ENCODE data around the gene PCSK5. TPM values are rescaled to one million over a fixed set of nuclear protein-coding genes. Genes with fewer than 3 reads are reported as not detected.

PCSK5 gene
- total RNA-seq, 4 donors from 2014 or later: 6.5 to 24.3 (median 12.4) TPM

- no peak for TF ChIP-seq POLR2A (IDR thresholded peaks at IDR 0.05)
- TF ChIP-seq, protein P1, sequence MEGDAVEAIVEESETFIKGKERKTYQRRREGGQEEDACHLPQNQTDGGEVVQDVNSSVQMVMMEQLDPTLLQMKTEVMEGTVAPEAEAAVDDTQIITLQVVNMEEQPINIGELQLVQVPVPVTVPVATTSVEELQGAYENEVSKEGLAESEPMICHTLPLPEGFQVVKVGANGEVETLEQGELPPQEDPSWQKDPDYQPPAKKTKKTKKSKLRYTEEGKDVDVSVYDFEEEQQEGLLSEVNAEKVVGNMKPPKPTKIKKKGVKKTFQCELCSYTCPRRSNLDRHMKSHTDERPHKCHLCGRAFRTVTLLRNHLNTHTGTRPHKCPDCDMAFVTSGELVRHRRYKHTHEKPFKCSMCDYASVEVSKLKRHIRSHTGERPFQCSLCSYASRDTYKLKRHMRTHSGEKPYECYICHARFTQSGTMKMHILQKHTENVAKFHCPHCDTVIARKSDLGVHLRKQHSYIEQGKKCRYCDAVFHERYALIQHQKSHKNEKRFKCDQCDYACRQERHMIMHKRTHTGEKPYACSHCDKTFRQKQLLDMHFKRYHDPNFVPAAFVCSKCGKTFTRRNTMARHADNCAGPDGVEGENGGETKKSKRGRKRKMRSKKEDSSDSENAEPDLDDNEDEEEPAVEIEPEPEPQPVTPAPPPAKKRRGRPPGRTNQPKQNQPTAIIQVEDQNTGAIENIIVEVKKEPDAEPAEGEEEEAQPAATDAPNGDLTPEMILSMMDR (IDR thresholded peaks at IDR 0.05): no peak
- H3K9me3 ChIP-seq: no peaks in the 10 kb centered on the region
- intact Hi-C loops (cut with DNase I; ENCODE audit: low total_unique reads): no loop called here
- H3K4me3 ChIP-seq: no peak overlapping the region
- no peaks in the 10 kb centered on the region for H3K27me3 ChIP-seq
- no peak for DNase-seq
- no peak overlapping the region for H3K27ac ChIP-seq
- H3K4me1 ChIP-seq: peaks cover 0 to 7% of the 10 kb centered on the region in 2 donors
- H3K36me3 ChIP-seq: no peaks in the 10 kb centered on the region
Observed at GRCh38 chr9:76399856-76400255, 509.4 kb downstream of the PCSK5 start.

DNA sequence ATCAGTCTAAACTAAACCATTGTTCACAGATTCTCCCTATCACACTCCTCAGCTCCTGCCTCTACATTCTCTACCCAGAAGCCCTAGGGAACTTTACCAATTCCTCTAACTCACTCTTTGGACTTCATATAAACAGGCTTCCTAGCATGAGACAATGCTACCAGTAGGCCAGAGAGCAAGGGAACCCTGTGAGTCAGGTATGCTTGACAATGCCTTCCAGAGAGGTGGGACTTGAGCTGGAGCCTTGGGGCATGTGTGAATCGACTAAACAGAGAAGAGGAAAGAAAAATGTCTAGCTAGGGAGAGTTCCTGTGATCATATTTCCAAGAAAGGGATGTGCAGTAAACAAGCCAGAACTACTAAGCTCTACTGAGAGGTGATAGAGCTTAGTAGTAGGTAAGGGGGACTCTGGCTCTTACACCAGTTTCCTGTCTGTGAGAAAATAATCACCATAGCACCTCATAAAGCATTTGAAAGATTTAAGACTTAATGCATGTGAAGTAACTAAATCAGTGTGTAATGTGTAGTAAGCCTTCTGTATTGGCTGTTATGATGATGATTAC lies 510.1 kb downstream of the PCSK5 start:
- H3K36me3 ChIP-seq: no peaks in the 10 kb centered on the region
- H3K4me3 ChIP-seq: no peak overlapping the region
- DNase-seq: no peak
- peaks cover 0 to 1% of the 10 kb centered on the region in 2 donors for H3K4me1 ChIP-seq
- H3K27me3 ChIP-seq: no peaks in the 10 kb centered on the region
- intact Hi-C loops (cut with DNase I; ENCODE audit: low total_unique reads): no loop called here
- H3K27ac ChIP-seq: no peak overlapping the region
- no peak for TF ChIP-seq POLR2A (IDR thresholded peaks at IDR 0.05)
- TF ChIP-seq, protein P1 (IDR thresholded peaks at IDR 0.05): no peak
- no peaks in the 10 kb centered on the region for H3K9me3 ChIP-seq

GRCh38 chr9:76401176-76401575 lies 510.7 kb downstream of the PCSK5 start:
- H3K9me3 ChIP-seq: no peaks in the 10 kb centered on the region
- TF ChIP-seq, protein P1 (IDR thresholded peaks at IDR 0.05): no peak
- no peak for TF ChIP-seq POLR2A (IDR thresholded peaks at IDR 0.05)
- intact Hi-C loops (cut with DNase I; ENCODE audit: low total_unique reads): no loop called here

GRCh38 chr9:76401580-76402354 lies 511.3 kb downstream of the PCSK5 start:
- no peak for TF ChIP-seq POLR2A (IDR thresholded peaks at IDR 0.05)
- no peak overlapping the region for H3K4me3 ChIP-seq
- no peaks in the 10 kb centered on the region for H3K27me3 ChIP-seq
- intact Hi-C loops (cut with DNase I; ENCODE audit: low total_unique reads): no loop called here
- no peak for DNase-seq
- H3K27ac ChIP-seq: no peak overlapping the region
- no peaks in the 10 kb centered on the region for H3K4me1 ChIP-seq
- H3K36me3 ChIP-seq: no peaks in the 10 kb centered on the region
- H3K9me3 ChIP-seq: no peaks in the 10 kb centered on the region

More at GRCh38 chr9:76401176-76401575, 510.7 kb downstream of the PCSK5 start:
- DNase-seq: no peak
- Histone ChIP-seq H3K4me1 (no peaks in the 10 kb centered on the region), H3K36me3 (no peaks in the 10 kb centered on the region), H3K27ac (no peak overlapping the region), H3K4me3 (no peak overlapping the region), H3K27me3 (no peaks in the 10 kb centered on the region)

DNA sequence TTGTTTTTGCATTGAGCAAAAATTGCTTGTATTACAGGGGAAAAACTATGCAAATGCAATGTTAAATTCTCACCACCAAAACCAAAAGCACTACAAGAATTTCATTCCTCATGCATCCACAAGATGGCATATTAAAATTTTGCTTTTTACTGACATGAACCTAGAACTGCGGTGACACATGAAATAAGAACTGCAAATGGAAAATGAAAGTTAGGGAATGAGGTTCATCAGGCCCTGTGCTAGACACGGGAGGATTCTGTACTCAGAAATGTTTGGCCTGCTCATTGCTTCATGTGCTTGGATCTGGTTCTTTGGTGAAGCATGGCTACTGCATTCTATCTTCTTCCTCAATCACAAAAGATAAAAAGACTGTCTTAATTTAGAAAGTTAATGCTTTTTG lies 512.9 kb downstream of the PCSK5 start:
- TF ChIP-seq, protein P1 (IDR thresholded peaks at IDR 0.05): peak; percentile 43 to 71 (median 64)
- no peak for TF ChIP-seq POLR2A (IDR thresholded peaks at IDR 0.05)
- no peaks in the 10 kb centered on the region for H3K4me1 ChIP-seq
- peak overlapping the region; percentile 25 to 64 for H3K27ac ChIP-seq
- H3K4me3 ChIP-seq: no peak overlapping the region
- no peaks in the 10 kb centered on the region for H3K36me3 ChIP-seq
- intact Hi-C loops (cut with DNase I; ENCODE audit: low total_unique reads): no loop called here
- H3K27me3 ChIP-seq: no peaks in the 10 kb centered on the region
- no peak for DNase-seq
- no peaks in the 10 kb centered on the region for H3K9me3 ChIP-seq
